HG03025 (cell line): ENCODE measurements around the gene AIG1.
"Not testable (repeated sequence)": the region's sequence is repeated elsewhere in the genome, so short reads cannot be mapped to it uniquely, and the experiment has no call there.

Experiments
- ATAC-seq: cut with Tn5 transposase; IDR thresholded peaks from one replicate; pipeline ENCODE4 v1.9.1; 2021; ENCODE audit warnings: mild to moderate bottlenecking, moderate library complexity; ENCODE audit not compliant: unreplicated experiment, low FRiP score

Gene AIG1

DNA sequence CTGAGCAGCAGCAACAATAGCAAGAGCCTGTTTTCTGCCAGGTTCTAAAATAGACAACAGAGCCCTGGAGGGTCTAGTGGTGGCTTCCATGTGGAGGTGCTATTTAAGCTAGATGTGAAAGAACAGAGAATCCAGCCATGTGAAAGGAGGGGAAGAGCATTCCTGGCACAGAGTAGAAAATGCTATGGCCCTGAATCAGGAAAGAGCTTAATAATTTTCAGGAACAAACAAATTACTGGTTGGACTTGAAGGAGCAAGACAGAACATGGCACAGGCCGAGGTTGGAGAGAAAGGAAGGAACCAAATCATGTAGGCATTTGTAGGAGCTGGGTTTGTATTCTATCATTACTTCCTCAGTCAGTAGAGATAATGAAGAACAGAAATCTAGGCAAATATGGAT lies 98.3 kb downstream of the AIG1 start:
- ATAC-seq = no peak

DNA sequence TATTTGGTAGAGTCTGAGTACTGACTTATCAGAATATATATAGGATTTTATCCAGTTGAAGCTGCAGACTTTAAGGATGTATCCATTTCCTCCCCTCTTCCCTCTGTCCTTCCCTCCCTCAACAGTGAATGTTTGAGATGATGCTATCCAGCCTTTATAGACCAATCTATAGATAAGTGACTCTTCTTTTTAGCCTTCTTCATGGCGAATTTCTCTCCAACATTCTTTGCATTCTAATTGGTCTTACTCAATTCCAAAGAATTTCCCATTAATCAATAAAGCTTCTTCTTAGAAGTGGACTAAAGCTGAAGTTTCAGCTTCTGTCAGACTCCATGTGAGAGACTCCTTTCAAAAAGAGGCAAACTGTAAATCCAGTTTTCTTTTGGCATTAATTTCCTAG lies 99.3 kb downstream of the AIG1 start:
- no peak for ATAC-seq

DNA sequence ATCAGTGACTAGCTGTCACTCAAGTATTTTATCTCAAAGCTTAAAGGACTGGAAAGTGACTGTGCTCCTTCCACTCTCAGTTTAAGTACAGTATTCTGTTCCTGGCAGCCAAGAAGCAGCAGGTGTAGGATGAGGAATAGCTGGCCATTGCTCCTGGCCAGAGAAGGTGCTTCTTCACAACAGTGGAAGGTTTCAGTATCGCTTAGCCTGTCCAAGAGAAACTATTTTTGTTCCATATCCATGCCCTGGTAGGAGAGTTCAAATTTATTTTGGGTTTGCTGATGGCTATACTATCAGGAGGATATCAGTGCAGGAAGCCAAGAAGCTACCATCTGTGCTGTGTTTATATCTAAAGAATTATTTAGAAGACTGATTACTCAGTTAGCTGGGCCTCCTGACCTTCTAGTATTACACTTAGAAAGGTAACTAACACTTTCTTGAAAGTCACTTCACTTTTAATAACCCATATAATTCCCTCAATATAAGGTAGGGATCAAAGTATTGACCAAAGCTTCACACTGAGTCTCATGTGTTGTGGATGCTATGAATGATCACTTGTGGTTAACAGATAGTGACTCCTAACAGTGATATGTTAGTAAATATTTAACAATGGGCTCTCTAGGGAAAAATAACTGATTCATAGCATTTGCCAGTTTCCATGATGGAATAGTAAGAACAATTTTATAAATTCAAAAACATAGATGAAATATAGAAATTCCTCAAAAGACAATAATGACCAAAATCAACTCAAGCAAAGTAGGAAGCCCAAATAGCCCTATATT lies 99.9 kb downstream of the AIG1 start:
- no peak for ATAC-seq

DNA sequence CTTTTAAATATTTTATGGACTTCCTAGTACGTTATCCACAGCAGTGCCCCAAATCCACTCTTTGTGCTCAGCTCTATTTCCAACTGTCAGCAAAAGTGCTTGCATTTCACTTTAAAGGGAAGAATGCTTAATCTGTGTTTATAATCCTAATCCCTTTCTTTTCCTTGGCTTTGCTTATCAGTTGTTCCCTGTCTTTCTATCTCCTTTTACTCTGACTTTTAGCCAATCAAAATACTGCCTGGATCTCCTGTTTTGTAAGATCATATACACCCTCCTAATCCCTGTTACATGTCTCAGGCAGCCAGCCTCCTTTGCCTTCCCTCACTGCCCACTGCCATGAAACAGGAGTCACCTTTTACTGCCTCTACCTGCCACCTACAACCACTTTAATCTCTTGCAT lies 102.9 kb downstream of the AIG1 start:
- no peak for ATAC-seq

DNA sequence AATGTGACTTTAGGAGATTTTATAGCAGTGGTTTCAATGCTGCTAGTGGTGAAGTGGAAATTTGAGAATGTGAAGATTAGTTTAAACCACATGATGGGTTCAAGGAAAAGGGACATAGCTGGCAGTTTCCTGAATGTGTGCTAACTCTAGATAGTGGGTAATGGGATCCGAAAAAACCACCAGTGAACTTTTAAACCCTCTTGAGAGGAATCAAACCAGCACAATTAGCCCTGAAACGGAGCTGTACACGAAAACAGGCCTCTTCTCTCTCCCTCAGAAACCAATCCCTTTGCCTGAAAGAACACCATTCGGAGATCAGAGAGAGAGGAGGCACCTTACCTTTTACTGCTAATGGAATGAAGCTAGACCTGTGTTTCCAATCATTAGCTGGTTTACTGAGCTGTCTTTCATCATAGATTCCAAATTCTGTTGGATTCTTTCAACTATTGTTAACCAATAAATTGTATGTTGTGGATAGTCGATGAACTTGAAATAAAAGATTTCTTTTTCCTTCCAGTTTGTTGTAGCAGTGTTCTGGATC lies 103.9 kb downstream of the AIG1 start:
- no peak for ATAC-seq

DNA sequence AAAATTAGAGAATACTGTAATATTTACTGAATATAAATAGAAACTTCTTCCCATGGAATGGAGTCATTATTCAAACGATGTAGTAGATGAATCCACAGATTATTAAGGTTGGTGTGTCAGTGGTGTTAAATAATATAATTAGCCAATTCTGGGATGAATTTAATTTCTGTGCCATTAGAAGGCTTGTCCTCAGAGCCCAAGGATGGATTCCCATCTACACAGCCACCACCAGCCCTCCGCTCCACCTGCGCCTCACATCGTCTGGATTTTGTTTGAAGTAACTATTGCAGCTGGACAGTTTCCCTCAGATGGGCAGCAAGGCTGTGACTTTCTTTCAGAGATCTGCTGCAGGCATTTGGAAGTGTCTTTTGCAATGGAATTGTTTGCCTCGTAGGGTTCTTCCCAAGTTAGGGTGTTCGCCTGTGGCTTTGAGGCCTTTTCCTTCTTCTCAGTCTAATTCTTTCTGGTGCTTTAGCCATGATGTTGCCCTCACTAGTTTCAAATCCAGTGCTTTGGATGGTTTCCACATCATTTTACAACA lies 104.7 kb downstream of the AIG1 start:
- no peak for ATAC-seq

DNA sequence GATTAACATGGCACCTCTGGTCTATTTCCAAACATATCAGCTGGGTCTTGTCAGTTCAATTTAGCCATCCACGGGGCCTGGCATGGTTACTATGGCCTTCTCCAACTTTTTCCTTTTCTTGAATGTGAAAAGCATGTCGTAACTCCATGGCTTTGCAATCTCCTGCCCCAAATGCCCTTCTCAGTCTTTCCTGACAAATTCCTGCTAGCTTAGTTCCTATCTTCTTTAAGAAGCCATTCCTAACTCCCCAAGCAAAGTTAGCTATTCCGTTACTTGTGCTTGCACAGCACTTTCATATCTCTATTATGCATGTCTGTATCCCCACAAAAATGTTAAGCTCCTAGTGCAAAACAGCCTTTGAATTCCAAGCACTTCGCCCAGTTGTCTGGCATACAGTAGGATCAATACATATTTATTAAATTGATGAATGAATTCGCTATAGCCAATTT lies 105.6 kb downstream of the AIG1 start:
- no peak for ATAC-seq

DNA sequence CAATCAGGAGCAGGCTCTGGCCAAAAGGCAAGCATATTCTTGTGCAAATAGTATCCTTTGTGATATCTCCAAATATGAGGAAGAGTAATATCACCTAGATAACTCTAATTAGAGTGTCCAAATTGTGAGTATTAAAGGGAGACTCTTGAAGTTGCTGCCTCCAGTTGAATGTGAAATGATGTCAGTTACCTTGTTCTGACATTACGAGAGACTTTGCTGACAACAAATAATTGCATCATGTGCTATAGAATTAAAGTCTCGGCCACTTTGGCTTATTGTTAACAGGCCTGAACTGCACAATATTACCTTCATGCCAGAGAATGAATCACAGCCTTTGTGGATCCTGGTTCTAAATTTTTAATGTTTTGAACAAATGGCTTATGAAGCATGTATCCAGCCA lies 106.5 kb downstream of the AIG1 start:
- ATAC-seq = no peak

DNA sequence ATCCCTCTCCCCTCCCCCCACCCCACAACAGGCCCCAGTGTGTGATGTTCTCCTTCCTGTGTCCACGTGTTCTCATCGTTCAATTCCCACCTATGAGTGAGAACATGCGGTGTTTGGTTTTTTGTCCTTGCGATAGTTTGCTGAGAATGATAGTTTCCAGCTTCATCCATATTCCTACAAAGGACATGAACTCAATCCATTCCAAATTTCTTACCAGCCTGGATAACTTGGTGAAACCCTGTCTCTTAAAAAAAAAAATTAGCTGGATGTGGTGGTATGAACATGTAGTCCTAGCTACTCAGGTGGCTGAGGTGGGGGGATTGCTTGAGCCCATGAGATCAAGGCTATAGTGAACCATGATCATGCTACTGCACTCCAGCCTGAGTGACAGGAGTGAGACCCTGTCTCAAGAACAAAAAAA lies 107.7 kb downstream of the AIG1 start:
- ATAC-seq = not testable (repeated sequence)

DNA sequence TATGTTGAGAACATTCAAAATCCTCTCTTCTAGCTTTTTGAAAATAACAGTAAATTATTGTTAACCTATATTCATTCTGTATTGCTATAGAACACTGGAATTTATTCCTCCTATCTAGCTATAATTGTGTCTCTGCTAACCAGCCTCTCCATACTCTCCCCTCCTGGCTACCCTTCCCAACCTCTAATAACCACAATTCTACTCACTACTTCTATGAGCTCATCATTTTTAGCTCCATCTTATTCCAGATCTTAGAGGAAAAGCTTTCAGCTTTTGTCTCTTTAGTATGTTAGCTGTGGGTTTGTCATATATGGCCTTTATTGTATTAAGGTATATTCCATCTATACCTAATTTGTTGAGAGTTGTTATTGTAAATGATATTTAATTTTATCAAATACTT lies 108.8 kb downstream of the AIG1 start:
- no peak for ATAC-seq

DNA sequence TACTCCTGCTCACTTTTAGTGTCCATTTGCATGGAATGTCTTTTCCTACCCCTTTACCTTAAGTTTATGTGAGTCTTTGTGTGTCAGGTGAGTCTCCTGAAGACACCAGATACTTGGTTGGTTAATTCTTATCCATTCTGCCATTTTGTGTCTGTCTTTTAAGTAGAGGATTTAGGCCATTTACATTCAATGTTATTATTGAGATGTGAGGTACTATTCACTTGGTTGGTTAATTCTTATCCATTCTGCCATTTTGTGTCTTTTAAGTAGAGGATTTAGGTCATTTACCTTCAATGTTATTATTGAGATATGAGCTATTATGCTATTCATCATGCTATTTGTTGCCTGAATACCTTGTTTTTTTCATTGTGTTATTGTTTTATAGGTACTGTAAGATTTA lies 113.8 kb downstream of the AIG1 start:
- no peak for ATAC-seq

DNA sequence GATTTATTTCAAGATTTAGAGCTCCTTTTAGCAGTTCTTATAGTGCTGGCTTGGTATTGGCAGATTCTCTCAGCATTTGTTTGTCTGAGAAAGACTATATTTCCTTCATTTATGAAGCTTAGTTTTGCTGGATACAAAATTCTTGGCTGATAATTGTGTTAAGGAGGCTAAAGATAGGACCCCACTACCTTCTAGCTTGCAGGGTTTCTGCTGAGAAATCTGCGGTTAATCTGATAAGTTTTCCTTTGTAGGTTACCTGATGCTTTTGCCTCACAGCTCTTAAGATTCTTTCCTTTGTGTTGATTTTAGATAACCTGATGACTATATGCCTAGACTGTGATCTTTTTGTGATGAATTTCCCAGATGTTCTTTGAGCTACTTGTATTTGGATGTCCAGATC lies 114.3 kb downstream of the AIG1 start:
- ATAC-seq = no peak

DNA sequence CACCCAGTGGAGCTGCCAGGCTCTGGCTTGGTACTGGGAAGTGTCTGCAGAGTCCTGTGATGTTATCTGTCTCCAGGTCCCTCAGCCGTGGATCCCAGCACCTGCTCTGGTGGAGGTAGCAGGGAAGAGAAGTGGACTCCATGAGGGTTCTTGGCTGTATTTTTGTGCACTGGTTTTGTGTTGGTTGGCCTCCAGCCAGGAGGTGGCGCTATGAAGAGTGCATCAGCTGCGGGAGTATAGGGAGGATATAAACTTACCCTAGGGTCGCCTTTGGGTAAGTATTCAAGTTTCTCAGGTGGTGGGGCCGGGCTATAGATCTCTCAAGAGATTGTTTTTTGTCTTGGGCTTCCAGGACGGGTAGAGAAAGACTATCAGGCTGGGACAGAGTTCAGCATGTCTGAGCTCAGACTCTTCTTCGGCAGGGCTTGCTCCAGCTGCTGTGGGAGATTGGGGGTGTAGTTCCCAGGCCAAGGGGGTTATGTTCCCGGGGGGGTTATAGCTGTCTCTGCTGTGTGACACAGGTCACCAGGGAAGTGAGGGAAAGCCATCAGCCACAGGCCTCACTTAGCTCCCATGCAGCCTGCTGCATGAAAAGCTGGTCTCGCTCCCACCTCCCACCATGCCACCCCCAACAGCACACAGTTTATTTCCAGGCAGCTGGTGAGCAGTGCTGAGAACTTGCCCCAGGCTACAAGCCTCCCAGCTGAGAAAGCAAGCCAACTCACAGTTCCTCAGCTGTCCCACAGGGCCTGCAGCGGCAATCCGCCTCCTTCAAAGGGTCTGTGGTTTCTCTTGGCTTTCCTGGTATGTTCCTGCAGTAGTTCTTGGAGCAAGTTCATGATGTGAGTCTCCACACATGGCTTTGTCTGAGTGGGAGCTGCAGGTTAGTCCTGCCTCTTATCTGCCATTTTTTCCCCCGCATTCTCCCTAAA lies 115.7 kb downstream of the AIG1 start:
- no peak for ATAC-seq

DNA sequence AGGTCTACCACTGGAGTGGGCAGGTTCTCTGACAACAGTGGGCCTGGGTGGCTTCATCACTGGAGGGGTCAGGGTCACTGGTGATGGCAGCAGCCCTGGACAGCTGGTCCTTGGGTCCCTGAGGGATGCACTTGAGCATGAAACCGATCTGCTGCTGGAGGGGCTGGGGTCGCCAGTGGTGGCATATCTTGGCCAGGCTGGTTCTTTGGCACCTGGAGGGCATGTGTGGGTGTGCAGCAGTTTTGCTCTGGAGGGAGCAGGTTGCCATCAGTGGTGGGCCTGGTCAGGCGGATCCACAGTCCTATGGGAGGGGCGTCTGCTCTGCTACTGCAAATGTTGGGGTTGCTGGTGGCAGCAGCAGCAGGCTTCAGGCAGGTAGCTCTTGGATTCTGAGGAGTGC lies 117.0 kb downstream of the AIG1 start:
- ATAC-seq = no peak

DNA sequence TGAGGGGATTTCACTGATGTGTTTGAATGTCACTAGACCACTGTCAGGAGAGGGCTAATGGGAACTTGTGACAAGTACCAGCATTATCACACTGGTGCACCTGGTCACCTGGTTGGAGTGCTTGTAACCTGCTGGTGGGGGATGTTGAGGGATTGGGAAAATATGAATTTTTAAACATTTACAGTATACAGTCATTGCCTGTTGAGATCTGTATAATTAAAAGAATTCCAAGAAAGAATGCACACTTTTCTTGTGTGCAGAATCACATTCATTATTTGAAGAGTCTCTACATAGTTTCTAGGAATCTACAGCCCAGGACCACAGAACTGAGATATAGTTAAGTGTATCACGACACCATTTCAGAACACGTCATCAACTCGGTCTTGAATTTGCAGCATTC lies 118.4 kb downstream of the AIG1 start:
- ATAC-seq = no peak

DNA sequence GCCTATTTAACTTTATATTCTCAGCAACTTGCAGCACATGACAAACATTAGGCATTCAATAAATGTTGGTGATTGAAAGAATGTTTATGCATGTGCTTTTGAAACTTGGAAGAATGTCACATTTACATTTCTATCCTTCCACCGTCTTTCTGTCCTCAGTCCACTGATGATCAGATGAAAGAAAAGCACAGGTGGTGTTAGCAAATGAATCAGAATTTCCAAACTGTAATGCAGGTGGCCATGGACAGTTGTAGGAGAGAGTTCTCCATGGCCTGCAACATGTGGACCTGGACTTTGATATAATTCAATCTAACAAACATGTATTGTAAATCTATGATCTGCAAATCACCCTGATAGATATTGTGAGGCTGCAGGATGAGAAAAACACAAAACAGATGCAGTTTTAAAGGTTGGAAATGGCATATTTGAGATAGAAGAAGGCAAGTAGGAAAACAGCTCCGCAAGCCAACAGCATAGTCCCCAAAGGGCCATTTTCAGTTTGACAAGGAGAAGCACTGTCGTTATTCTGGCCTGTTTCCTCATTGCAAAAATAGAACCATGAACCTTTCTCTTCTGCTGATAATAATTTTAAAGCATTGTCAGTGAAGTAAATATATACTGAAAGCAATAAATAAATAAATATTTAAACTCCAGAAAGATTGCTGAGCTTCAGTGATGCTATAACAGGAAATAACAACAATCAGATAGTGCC lies 119.4 kb downstream of the AIG1 start:
- ATAC-seq = no peak

DNA sequence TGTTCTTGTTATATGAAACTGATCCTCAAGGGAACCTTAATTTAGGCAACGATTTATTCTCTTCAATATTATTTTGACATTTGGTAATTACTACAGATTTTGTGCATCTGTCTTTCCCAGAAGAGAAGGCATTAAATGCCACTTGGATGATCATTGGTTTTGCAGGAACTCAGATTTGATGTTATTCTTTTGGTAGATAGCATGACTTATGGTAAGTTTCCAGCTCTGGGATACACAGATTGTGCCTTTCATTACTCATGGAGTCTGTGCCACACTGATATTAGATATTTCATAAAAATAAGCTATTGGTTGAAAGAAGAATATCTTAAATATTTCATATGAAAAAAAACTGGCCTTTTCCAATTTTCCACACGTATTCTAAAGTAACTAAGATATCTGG lies 120.1 kb downstream of the AIG1 start:
- ATAC-seq = no peak

DNA sequence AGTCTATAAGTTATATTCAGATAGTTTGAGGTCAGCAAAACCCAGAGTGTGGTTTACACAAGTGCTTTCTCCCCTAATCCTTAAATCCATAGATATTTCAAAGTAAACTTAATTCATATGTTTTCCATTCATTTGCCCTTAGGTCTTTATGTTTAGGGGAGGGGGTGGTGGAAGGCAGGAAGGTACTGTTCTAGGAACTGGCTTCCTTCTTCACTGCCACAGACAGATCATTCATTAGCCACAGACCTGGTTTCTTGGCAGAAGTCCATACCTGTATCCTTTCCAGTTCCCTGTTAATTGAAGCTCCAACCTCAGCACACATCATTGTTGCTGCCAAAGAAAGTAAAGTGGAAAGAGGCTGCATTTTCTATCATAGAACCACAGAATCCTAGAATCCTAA lies 123.0 kb downstream of the AIG1 start:
- no peak for ATAC-seq

DNA sequence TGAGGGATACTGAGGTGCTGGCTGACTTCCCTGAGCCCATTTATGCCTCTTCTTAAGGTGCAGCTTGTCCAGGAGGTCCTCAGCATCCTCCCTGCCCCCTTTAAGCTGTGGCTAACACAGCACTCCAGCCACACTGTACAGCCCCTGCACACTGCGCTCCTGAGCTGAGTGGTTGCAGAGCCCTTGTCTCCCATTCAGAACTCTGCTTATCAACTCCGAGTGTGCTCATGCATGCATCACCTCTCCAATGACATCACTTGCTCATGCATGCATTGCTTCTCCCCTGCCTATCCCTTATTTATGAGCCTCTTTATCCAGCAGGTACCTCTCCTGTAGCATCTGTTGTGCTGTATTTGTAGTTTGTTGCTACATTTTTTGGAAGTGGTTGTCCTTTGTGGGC lies 124.6 kb downstream of the AIG1 start:
- ATAC-seq = no peak

DNA sequence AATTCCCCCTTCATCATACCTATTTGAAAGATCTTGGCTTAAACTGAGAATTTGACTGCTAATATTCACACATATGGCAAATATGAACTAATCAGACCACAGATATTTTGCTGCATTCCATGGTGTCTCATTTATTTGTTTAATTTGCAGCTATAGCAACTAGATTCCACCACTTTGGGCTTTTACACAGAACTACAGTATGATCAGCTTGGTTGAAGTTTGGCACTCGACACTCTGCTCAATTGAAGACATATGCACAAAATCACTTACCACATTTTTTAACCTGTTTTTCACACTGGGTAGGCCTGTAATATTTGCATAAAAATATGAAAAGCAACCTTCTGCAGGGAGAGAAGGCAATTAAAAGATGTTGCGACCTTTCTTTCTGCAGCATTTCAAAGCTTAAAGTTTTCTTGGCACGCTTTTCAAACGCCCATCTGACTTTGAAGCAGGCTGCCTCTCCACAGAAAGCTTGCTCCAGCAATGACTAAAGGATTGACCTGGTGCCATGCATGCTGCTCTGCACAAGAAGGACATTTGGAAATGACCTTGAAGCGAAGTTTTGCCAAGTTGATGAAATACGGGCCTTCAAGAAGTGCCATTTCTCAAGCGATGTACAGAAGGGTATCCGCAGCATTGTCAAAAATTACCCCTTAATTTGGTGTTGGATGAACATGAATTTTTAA lies 126.7 kb downstream of the AIG1 start:
- ATAC-seq = no peak
